GM06990 (cell line): ENCODE measurements around the gene ITPR1.

Source experiments
- DNase-seq: peaks from one replicate; pipeline ENCODE4 v3.0.0-alpha.2; 2011; ENCODE audit not compliant: insufficient read length; ENCODE audit errors: extremely low read depth
- H3K27me3 ChIP-seq: replicated peaks from 2 replicates; pipeline ENCODE4 v1.6.0; 2011; ENCODE audit warnings: low read length; ENCODE audit not compliant: control insufficient read depth, insufficient read depth
- H3K36me3 ChIP-seq: 2 replicates; pipeline ENCODE4 v1.5.1; 2011; ENCODE audit warnings: low read length; ENCODE audit not compliant: control insufficient read depth, insufficient read depth
- H3K4me3 ChIP-seq: replicated peaks from 2 replicates; pipeline ENCODE4 v1.5.1; 2011; ENCODE audit warnings: low read depth, mild to moderate bottlenecking, control low read depth, low read length
- TF ChIP-seq, protein P1 (sequence below): IDR thresholded peaks from 2 replicates; pipeline ENCODE4 v1.5.1; 2011; ENCODE audit warnings: low read length, control low read depth, mild to moderate bottlenecking, inconsistent platforms; ENCODE audit not compliant: insufficient read depth, poor library complexity, severe bottlenecking

Gene ITPR1

DNA sequence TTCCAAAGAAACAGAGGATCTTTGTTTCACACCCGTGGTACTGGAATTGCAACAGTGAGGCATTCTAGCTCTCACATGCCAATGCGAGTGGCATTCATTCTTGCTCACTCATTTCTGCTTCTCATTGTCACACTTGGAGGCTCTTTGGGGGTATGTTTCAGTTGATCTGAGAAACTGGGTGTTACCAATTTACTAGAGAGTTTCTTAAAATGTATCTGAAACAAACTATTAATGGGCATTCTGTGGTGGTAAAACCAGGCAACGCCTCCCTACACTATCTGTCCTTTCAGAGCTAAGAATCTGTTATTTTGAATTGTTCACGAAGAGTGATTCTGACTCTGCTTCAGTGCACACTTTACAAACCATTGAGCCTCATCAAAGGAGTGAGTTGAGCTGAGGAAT lies 345.5 kb downstream of the ITPR1 start:
- no peak overlapping the region for H3K4me3 ChIP-seq
- DNase-seq, result peak; percentile 71
- no peaks in the 10 kb centered on the region for H3K36me3 ChIP-seq
- no peaks in the 10 kb centered on the region; the same call in 1 of the 2 replicates for H3K27me3 ChIP-seq
- TF ChIP-seq, protein P1, sequence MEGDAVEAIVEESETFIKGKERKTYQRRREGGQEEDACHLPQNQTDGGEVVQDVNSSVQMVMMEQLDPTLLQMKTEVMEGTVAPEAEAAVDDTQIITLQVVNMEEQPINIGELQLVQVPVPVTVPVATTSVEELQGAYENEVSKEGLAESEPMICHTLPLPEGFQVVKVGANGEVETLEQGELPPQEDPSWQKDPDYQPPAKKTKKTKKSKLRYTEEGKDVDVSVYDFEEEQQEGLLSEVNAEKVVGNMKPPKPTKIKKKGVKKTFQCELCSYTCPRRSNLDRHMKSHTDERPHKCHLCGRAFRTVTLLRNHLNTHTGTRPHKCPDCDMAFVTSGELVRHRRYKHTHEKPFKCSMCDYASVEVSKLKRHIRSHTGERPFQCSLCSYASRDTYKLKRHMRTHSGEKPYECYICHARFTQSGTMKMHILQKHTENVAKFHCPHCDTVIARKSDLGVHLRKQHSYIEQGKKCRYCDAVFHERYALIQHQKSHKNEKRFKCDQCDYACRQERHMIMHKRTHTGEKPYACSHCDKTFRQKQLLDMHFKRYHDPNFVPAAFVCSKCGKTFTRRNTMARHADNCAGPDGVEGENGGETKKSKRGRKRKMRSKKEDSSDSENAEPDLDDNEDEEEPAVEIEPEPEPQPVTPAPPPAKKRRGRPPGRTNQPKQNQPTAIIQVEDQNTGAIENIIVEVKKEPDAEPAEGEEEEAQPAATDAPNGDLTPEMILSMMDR, result no peak

DNA sequence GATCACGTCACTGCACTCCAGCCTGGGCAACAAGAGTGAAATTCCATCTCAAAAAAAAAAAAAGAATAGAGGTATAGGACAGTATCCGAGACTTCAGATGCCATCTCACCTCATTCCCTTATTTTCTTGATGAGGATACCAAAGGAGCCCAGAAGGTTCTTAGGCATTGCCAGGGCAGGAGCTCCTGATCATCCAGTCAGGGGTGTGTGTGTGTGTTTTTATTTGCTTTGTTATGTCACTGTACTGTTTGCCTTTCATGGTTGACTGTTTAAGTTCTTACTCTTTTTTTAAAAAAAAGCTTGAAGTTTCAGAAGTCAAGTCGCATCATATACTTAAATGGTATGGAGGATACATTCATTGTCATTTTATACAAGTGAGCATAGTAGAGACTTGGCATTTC lies 346.1 kb downstream of the ITPR1 start:
- Histone ChIP-seq H3K4me3 (no peak overlapping the region), H3K27me3 (no peaks in the 10 kb centered on the region; the same call in 1 of the 2 replicates), H3K36me3 (no peaks in the 10 kb centered on the region)
- TF ChIP-seq, protein P1, result no peak
- DNase-seq, result no peak

DNA sequence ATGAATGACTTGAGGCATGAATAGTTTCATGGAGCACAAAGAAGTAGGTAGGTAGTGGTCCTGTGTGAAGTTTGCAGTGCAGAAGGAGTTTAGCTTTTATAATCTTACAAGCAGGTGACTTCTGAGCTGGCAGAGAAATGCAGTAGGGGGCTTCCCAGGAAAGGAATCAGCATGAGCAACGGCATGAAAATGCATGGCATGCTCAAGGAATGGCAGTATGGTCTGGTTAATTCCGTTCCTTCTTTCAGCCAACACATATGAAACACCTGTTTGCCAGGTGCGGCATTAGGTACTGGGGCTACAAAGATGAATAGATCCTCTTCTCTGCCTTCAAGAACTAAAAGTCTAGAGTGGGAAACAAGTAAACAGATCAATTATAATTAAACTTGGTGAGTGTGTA lies 348.1 kb downstream of the ITPR1 start:
- Histone ChIP-seq H3K27me3 (no peaks in the 10 kb centered on the region; the same call in 1 of the 2 replicates), H3K4me3 (no peak overlapping the region), H3K36me3 (no peaks in the 10 kb centered on the region)
- TF ChIP-seq, protein P1, result no peak
- DNase-seq, result no peak

DNA sequence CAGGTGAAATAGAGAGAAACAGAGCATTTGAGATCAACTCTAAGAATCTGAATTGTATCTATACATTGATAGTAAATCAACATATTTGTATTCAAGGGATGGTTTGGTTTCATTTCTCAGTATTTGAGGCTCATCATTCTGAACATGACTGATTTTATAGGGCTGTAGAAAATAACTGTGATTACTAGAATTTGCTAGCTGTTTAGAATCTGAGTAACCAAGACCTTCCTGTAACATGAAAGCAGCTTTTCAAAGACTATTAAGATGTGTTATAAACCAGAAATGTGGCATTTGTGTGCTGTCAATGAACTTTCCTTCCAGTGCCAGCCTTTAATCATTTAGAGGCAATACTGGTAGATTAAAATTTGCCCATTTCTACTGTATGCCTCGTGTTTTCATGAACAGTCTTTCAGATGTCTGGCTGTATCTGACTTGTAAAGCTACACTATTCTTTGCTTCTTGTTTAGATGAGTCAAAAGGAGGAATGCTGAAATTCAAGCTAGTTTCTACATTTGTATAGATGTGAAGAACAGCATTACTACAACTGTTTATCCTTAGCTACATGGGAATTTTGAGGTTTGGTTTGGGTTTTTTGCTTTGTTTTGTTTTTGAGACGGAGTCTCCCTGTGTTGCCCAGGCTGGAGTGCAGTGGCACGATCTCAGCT lies 348.8 kb downstream of the ITPR1 start:
- no peaks in the 10 kb centered on the region for H3K36me3 ChIP-seq
- TF ChIP-seq, protein P1, result no peak
- no peak for DNase-seq
- no peak overlapping the region for H3K4me3 ChIP-seq
- H3K27me3 ChIP-seq, result no peaks in the 10 kb centered on the region; the same call in 1 of the 2 replicates

DNA sequence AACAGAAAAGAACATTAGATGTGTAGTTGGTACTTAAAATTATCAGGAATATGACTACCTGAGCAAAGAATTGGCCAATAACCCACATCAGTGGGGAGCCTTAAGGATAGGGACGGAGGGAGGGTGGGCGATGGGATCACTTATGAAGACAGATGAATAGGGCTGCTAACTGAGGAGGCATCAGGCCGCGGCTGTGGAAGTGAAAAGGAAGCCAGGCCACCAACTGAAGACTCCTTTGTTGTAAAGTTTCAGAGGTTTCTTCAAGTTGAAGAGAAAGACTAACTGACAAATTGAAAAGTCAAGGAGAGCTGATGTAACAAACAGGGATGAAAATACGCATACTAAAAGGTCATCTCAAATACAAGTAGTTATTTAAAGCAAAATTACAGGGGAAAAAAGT lies 350.5 kb downstream of the ITPR1 start:
- Histone ChIP-seq H3K27me3 (no peaks in the 10 kb centered on the region; the same call in 1 of the 2 replicates), H3K4me3 (no peak overlapping the region), H3K36me3 (no peaks in the 10 kb centered on the region)
- TF ChIP-seq, protein P1, result no peak
- DNase-seq, result no peak
